ENCODE measurements around the gene ARMC6.

- no peak for TF ChIP-seq EZH2 (IDR thresholded peaks at IDR 0.05; ENCODE audit: borderline replicate concordance)
- TF ChIP-seq CTCF (IDR thresholded peaks at IDR 0.05; ENCODE audit: poor library complexity), result no peak
These were observed 43.2 kb upstream of the ARMC6 start for GRCh38 chr19:18990128-18990708.
